Activated T-helper 2 cell treated with anti-CD3 and anti-CD28 coated beads, Interferon-gamma antibody, Interleukin-2, Interleukin-4, amounts not matched to agents 10 μg/mL and 5 μg/mL and 100 μg/mL, durations not matched to agents 14 hours and 24 hours and 36 hours (primary cell): ENCODE data around the gene ECE2. TPM values are rescaled to one million over a fixed set of nuclear protein-coding genes. Genes with fewer than 3 reads are reported as not detected.
"Not testable (repeated sequence)": the region's sequence is repeated elsewhere in the genome, so short reads cannot be mapped to it uniquely, and the experiment has no call there.

ENCODE experiments used
- DNase-seq: peaks from one replicate; pipeline ENCODE4 v3.0.0; 2021; ENCODE audit warnings: low spot score
- H3K27ac Mint-ChIP-seq: one replicate; pipeline ENCODE4 v1.8.0; 2021; ENCODE audit warnings: mixed read lengths
- H3K27me3 Mint-ChIP-seq: one replicate; pipeline ENCODE4 v1.8.0; 2021; ENCODE audit warnings: low read depth, mixed read lengths
- H3K36me3 Mint-ChIP-seq: one replicate; pipeline ENCODE4 v1.8.0; 2021; ENCODE audit warnings: low read depth, mixed read lengths
- H3K4me1 Mint-ChIP-seq: one replicate; pipeline ENCODE4 v1.8.0; 2021; ENCODE audit warnings: low read depth, mixed read lengths
- H3K4me3 Mint-ChIP-seq: one replicate; pipeline ENCODE4 v1.8.0; 2021; ENCODE audit warnings: low read depth, mild to moderate bottlenecking, moderate library complexity, mixed read lengths
- H3K9me3 Mint-ChIP-seq: one replicate; pipeline ENCODE4 v1.8.0; 2021; ENCODE audit warnings: mixed read lengths
- intact Hi-C: fragments of 100-400 bp; cut with micrococcal nuclease; formaldehyde crosslinking; loops from one replicate; pipeline ENCODE4 v1.15.1; 2023
- total RNA-seq: library from RNA; stranded (reverse); gene quantifications from 2 replicates; pipeline ENCODE4 v1.2.3, GENCODE V29; 2022

ECE2 gene
- total RNA-seq, 1 donor from 2014 or later: not detected

DNA sequence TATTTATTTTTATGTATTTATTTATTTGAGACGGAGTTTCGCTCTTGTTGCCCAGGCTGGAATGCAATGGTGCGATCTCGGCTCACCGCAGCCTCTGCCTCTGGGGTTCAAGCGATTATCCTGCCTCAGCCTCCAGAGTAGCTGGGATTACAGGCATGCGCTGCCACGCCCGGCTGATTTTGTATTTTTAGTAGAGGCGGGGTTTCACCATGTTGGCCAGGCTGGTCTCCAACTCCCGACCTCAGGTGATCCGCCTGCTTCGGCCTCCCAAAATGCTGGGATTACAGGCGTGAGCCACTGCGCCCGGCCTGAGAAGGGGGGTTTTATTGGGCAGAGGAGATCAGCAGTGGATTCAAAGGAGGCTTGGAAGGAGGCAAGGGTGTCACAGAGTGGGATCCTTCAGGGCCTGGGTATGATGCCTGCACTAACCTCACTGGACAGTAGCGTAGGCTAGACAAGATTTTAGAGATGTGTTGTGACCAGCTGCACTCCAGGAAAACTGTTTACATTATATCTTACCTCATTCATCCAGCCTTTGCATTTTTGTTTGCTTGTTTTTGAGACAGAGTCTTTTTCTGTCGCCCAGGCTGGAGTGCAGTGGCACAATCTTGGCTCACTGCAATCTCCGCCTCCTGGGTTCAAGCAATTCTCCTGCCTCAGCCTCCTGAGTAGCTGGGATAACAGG lies 63.8 kb downstream of the ECE2 start:
- H3K4me3 Mint-ChIP-seq, intact Hi-C loops, H3K9me3 Mint-ChIP-seq, H3K36me3 Mint-ChIP-seq, H3K27me3 Mint-ChIP-seq, H3K27ac Mint-ChIP-seq, DNase-seq: not testable (repeated sequence)
- peaks cover 28% of the 10 kb centered on the region for H3K4me1 Mint-ChIP-seq

DNA sequence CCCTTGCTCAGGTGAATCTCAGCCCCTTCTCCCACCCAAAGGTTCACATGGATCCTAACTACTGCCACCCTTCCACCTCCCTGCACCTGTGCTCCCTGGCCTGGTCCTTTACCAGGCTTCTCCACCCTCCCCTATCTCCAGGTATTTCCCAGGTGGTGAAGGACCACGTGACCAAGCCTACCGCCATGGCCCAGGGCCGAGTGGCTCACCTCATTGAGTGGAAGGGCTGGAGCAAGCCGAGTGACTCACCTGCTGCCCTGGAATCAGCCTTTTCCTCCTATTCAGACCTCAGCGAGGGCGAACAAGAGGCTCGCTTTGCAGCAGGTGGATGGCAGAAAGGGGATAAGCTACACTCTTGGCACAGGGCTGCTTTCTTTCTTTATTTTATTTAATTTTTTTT lies 66.1 kb downstream of the ECE2 start:
- Mint-ChIP-seq H3K4me1 (peaks cover 15% of the 10 kb centered on the region), H3K27me3 (no peaks in the 10 kb centered on the region), H3K36me3 (peaks cover 10% of the 10 kb centered on the region), H3K27ac (no peak overlapping the region), H3K4me3 (no peak overlapping the region), H3K9me3 (no peaks in the 10 kb centered on the region)
- no peak for DNase-seq
- intact Hi-C loops: no loop called here

Other genes starting within 250 kb of the ECE2 start
- gene HTR3D, start 244.3 kb upstream of the ECE2 start, total RNA-seq: not detected in 2 replicates
- gene HTR3C, start 223.0 kb upstream of the ECE2 start, total RNA-seq: not detected in 2 replicates
- gene HTR3E, start 179.0 kb upstream of the ECE2 start, total RNA-seq: not detected in 2 replicates
- gene EIF2B5, start 140.7 kb upstream of the ECE2 start, total RNA-seq: 70.2 and 75.0 TPM in 2 replicates
- 53.8 and 56.1 TPM in 2 replicates for gene DVL3, start 120.6 kb upstream of the ECE2 start, total RNA-seq
- gene AP2M1, start 101.2 kb upstream of the ECE2 start, total RNA-seq: 234 and 240 TPM in 2 replicates
- gene ABCF3, start 89.8 kb upstream of the ECE2 start, total RNA-seq: 68.2 and 73.4 TPM in 2 replicates
- gene VWA5B2, start 46.4 kb upstream of the ECE2 start, total RNA-seq: 0.11 TPM in 1 of 2 replicates, not detected in the other
- 64.0 and 66.6 TPM in 2 replicates for gene ALG3, start 27.1 kb upstream of the ECE2 start, total RNA-seq
- gene EEF1AKMT4, start 26.4 kb upstream of the ECE2 start, total RNA-seq: 9.5 and 10.6 TPM in 2 replicates
- gene CAMK2N2, start 14.5 kb upstream of the ECE2 start, total RNA-seq: 0.18 TPM in 1 of 2 replicates, not detected in the other
- gene PSMD2, start 23.2 kb downstream of the ECE2 start, total RNA-seq: 268 and 275 TPM in 2 replicates
- gene EIF4G1, start 38.6 kb downstream of the ECE2 start, total RNA-seq: 624 and 628 TPM in 2 replicates
- gene FAM131A, start 61.6 kb downstream of the ECE2 start, total RNA-seq: 12.6 and 13.9 TPM in 2 replicates
- gene CLCN2, start 85.6 kb downstream of the ECE2 start, total RNA-seq: 6.9 and 9.6 TPM in 2 replicates
- gene POLR2H, start 85.7 kb downstream of the ECE2 start, total RNA-seq: 150 and 155 TPM in 2 replicates
- not detected in 2 replicates for gene THPO, start 102.2 kb downstream of the ECE2 start, total RNA-seq
- 0.07 TPM in 1 of 2 replicates, not detected in the other for gene CHRD, start 104.0 kb downstream of the ECE2 start, total RNA-seq